Astrocyte (in vitro differentiated cells and primary cell): Measurements from ENCODE around the gene QSOX2.

Source experiments
- EZH2 ChIP-seq: IDR thresholded peaks from 2 replicates; pipeline ENCODE4 v1.6.1; 2012; ENCODE audit warnings: mild to moderate bottlenecking, low read length, inconsistent platforms; ENCODE audit not compliant: insufficient read depth
- TF ChIP-seq, protein P1 (sequence below): IDR thresholded peaks from 2 replicates; pipeline ENCODE4 v1.5.1; 2011; ENCODE audit warnings: low read depth, mild to moderate bottlenecking, inconsistent platforms, low read length, moderate library complexity; ENCODE audit not compliant: insufficient read depth

- peak; percentile 80 for TF ChIP-seq EZH2
- TF ChIP-seq, protein P1, sequence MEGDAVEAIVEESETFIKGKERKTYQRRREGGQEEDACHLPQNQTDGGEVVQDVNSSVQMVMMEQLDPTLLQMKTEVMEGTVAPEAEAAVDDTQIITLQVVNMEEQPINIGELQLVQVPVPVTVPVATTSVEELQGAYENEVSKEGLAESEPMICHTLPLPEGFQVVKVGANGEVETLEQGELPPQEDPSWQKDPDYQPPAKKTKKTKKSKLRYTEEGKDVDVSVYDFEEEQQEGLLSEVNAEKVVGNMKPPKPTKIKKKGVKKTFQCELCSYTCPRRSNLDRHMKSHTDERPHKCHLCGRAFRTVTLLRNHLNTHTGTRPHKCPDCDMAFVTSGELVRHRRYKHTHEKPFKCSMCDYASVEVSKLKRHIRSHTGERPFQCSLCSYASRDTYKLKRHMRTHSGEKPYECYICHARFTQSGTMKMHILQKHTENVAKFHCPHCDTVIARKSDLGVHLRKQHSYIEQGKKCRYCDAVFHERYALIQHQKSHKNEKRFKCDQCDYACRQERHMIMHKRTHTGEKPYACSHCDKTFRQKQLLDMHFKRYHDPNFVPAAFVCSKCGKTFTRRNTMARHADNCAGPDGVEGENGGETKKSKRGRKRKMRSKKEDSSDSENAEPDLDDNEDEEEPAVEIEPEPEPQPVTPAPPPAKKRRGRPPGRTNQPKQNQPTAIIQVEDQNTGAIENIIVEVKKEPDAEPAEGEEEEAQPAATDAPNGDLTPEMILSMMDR, result no peak
Measured at GRCh38 chr9:136196404-136197083, 49.1 kb downstream of the QSOX2 start.
